ENCODE results near the gene NCAM2.

The NCAM2 gene

GRCh38 chr21:21231913-21232312, 233.7 kb downstream of the NCAM2 start:
- DNase-seq: no peak

- DNase-seq: no peak
Observed at GRCh38 chr21:21232320-21232719, 234.1 kb downstream of the NCAM2 start.

- DNase-seq: no peak
Observed at GRCh38 chr21:21233051-21233450, 234.8 kb downstream of the NCAM2 start.

DNA sequence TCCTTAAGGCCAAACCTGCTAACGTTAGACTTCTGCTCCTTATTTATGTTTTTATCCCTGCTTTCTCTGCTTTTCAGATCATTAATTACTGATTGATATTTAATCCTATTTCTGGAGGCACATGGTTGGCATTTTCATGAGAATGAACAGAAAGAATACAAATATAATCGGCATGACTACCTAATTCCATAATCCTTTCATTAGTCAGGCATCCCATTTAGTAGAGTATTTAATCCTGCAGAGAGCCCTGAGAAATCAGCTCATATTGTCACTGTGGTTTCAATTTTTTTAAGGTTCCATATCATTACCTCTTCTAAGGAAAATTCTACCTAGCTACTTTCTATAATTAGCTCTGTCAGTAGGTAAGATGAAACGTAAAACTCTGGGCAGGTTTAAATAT, 238.8 kb downstream of the NCAM2 start:
- DNase-seq: no peak

GRCh38 chr21:21238629-21239400, 240.6 kb downstream of the NCAM2 start:
- no peak for DNase-seq

GRCh38 chr21:21241391-21241790, 243.2 kb downstream of the NCAM2 start:
- no peak for DNase-seq

GRCh38 chr21:21246007-21246406, 247.8 kb downstream of the NCAM2 start:
- no peak for DNase-seq

GRCh38 chr21:21247424-21247823, 249.2 kb downstream of the NCAM2 start:
- no peak for DNase-seq

- DNase-seq: no peak
Observed at GRCh38 chr21:21262048-21262447, 263.8 kb downstream of the NCAM2 start.

GRCh38 chr21:21268061-21268471, 269.9 kb downstream of the NCAM2 start:
- DNase-seq: no peak

- no peak for DNase-seq
Observed at GRCh38 chr21:21268885-21269284, 270.7 kb downstream of the NCAM2 start.

DNA sequence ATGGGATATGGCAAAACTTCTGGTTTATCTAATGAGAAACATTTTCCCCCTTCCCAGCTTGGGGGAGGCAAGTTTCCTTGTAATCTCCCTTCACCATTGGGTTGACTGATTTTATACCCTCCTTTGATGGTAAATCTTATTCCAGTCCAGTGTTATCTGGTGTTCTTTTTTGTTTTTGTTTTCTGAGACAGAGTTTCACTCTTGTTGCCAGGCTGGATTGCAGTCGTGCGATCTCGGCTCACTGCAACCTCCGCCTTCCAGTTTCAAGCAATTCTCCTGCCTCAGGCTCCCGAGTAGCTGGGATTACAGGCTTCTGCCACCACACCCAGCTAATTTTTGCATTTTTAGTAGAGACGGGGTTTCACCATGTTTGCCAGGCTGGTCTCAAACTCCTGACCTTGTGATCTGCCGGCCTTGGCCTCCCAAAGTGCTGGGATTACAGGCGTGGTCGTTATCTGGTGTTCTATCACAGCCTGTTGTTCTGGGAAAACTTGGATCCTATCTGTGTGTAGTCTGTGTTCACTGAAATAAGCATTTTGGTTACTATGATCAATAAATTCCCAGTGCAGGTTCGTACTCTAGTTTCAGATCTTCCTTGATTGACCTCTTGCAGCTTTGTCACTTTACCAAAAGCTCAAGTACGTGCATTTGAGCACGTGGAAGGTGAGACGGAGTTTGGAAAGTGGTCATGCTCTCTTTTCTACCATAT, 281.1 kb downstream of the NCAM2 start:
- DNase-seq: no peak

DNA sequence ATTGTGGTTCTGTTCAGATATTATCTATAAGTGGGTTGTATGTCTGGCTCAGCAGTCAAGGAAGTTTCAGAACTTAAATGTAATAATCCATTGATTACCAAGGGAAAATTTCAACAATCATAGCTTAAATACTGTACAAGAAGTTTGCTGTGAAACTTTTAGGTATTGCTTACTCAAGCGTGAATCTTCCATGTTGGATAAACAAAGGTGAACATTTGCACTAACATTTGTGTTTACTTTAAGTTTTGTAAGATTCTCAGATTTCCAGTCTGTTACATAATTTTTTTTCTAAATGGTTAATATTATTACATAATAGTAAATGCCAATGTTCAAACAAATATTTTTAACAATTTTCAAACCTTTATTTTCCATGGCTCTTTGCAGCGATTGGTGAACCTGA, 285.6 kb downstream of the NCAM2 start:
- no peak for DNase-seq

DNA sequence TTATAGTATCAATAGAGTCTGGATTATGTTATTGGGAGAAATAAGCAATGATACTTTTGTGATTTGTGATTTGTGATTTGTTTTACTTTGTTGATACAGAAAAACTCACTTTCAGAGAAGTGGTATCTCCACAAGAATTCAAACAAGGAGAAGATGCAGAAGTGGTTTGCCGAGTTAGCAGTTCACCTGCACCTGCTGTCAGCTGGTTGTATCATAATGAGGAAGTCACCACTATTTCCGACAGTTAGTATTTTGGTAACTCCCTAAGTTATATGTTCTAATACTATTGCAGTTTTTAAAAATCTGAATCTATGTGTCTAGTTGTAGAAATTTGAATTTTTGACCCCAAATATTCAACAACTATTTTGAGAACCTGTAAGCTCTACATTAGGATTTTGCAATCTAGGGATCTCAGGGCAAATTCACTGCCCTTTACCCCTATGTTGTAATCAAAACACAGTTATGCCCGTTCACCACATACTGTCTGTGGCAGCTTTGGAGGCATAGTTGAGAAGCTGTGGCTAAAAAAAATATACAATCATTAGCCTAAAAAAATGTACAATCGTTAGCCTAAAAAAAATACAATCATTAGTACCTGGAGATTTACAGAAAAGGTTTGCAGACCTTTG, 288.1 kb downstream of the NCAM2 start:
- DNase-seq: no peak

DNA sequence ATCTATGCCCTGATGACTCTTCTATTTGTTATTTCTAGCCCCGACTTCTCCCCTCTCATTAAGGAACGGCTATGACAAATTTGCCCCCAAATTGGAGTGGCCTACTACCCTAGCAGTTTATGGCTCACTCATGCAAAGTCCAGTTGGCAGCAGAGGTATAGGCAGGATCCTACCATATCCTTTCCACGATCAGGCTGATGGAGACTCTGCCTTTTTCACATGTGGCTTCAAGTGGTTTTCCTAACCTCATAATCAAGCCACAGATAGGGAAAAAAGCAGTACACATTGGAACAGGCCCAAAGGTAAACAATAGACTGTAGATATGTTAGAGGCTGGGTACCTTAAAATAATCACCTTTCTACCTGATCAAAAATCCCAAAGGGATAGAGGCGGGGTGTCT, 292.5 kb downstream of the NCAM2 start:
- DNase-seq: no peak

DNA sequence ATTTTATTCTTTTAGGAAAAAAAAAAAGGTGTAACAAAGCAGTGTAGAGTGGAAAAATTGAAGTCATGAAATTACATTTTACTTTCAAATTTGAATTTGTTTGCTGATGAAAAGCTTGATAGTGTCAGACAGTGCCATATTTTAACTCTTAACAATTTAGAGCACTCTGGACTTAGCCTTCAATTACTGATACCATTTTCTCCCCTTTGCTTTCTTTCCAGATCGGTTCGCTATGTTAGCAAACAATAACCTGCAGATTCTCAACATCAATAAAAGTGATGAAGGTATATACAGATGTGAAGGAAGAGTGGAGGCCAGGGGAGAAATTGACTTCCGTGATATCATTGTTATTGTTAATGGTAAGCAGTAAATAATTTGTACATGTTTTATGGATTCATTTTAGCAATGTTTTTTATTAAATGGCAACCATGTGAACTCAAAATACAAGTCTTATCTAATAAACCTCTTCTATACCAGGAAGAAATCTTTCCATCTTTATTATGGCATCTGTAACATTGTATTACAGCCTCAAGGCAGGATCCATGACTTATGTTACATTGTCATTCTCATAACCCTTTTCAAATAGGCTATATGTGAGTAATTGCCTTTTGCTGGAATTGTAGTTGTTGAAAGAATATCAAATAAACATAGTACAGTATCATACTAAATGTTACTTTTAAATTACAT, 293.8 kb downstream of the NCAM2 start:
- no peak for DNase-seq

DNA sequence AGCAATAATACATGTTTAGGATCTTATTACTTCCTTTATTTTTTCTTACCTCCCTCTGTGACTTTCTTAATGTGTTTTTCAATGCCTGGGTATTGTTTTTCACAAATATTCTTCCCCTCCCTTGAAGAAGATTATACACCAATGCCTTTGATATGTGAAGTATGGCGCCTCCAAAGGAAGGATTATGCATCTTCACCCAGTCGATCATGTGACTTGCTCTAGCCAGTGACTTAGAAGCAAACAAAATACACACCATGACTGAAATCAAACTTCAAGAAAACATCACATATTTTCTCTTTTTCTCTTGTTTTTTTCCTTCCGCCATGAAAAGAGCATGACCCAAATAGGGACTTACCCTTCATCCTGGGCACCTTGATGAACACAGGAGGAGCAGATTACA, 297.1 kb downstream of the NCAM2 start:
- DNase-seq: no peak

DNA sequence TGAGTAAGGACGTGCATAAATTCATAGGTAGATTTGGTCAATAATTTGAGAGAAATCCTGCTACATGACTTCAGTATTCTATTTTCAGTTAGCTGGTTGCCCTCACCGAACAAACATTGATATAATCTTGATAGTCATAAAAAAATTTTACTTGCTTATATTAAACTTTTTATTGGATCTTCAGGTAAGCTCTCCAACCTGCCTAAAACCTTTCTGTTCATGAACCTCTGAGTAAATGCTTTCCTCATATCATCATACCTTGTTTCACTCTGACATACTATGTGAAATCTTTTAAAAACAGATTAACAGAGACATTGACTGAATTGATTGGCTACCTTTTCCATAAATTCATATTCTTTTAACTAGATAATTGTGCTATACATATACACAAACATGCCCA, 299.0 kb downstream of the NCAM2 start:
- no peak for DNase-seq

- no peak for DNase-seq
Observed at GRCh38 chr21:21301013-21301412, 302.8 kb downstream of the NCAM2 start.

DNA sequence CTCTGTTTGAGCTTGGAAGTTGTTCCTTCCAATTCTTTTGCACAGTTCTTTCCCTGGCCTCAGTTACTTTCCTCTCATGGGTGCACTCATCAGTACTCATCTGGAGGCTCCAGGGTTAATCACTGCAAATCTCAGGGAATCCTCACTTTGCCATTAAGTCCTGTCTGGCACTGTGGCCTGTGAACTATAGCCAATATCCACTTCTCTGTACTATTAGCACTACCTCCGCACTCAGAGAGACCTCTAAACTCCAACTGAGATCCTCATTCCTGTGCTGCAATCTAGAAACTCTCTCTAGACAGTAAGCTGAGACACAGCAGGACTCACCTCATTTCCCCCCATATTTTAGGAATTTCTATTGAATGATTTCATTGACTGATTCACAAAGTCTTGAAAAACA, 311.3 kb downstream of the NCAM2 start:
- no peak for DNase-seq

DNA sequence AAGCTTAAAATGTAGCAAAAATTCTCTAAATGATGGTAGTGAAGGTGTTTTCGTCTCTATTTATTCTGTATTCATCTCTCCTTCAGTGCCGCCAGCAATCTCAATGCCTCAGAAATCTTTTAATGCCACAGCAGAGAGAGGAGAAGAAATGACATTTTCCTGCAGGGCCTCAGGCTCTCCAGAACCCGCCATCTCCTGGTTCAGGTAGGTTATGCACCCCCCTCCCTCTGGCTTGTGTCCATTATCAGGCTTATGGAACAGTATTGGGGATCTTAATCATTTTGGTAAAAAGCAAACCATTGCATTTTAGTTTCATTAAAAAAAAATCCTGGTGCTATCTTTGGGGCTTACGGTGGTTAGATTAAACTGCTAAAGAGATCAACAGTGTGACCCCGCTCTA, 326.1 kb downstream of the NCAM2 start:
- DNase-seq: no peak

- DNase-seq: no peak
Observed at GRCh38 chr21:21332492-21332891, 334.3 kb downstream of the NCAM2 start.

DNA sequence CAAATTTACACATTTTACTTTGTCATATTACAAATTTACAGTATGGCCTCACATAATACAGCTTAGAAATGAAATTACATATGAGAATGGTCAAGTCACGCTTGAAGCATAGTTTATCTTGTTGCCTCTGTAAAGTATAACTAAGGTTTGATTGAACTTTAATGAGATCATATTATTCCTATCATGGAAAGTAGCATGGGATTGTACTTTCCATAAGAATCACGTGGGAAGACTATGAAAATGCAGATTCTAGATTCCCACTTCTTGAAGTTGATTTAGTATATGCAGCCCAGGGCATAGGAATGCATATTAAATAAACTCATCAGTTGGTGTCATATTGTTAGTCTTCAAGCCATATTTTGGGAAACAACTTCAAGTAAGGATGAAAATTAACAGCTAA, 342.8 kb downstream of the NCAM2 start:
- DNase-seq: no peak

GRCh38 chr21:21345296-21345695, 347.1 kb downstream of the NCAM2 start:
- no peak for DNase-seq
